H1 (cell line): Measurements from ENCODE around the gene WRAP73. TPM values are rescaled to one million over a fixed set of nuclear protein-coding genes. Genes with fewer than 3 reads are reported as not detected.
A peak's percentile ranks its signal among the peaks of the same experiment; 100 is the strongest.

Experiments
- CTCF ChIA-PET: fragments of 300-600 bp; sonication (Branson Sonifier 250); formaldehyde crosslinking; loops from one replicate; lab custom pipeline; 2021; ENCODE audit not compliant: partially characterized antibody; lab: Charles Lee
- POLR2A ChIA-PET: fragments of 300-600 bp; sonication (Branson Sonifier 250); formaldehyde crosslinking; loops from one replicate; lab custom pipeline; 2021; ENCODE audit warnings: inconsistent platforms; ENCODE audit not compliant: partially characterized antibody; lab: Charles Lee
- DNase-seq, 2 experiments: peaks; one replicate each; pipeline versions ENCODE4 v3.0.0 to v3.0.0-alpha.2; 2010 to 2022; ENCODE audit warnings: low spot score in 2 of 2, low read depth in 1 of 2, mixed read lengths in 1 of 2
- FAIRE-seq: peaks from 2 replicates; lab custom pipeline; 2011; peaks lifted over from hg19 to GRCh38; lab: Jason Lieb, UNC
- H2AFZ ChIP-seq: 2 replicates; pipeline ENCODE4 v1.8.1; 2012; ENCODE audit warnings: low read length, inconsistent platforms
- H2AK5ac ChIP-seq: 2 replicates; pipeline ENCODE4 v1.6.1; 2013; ENCODE audit warnings: low read depth, low read length
- H2BK120ac ChIP-seq: replicated peaks from 2 replicates; pipeline ENCODE3; 2013; ENCODE audit warnings: low read depth, low read length, inconsistent platforms
- H2BK12ac ChIP-seq: 2 replicates; pipeline ENCODE4 v1.6.1; 2013; ENCODE audit warnings: low read depth, low read length
- H2BK15ac ChIP-seq: 2 replicates; pipeline ENCODE4 v1.6.1; 2013; ENCODE audit warnings: low read length
- H2BK20ac ChIP-seq: 2 replicates; pipeline ENCODE4 v1.6.1; 2013; ENCODE audit warnings: low read length
- H2BK5ac ChIP-seq: 2 replicates; pipeline ENCODE4 v1.6.1; 2013; ENCODE audit warnings: low read depth, low read length
- H3K14ac ChIP-seq: 2 replicates; pipeline ENCODE4 v1.6.1; 2013; ENCODE audit warnings: inconsistent platforms; ENCODE audit not compliant: insufficient read length
- H3K18ac ChIP-seq: 2 replicates; pipeline ENCODE4 v1.6.1; 2013; ENCODE audit warnings: low read length; ENCODE audit errors: extremely low read depth
- H3K23ac ChIP-seq: 2 replicates; pipeline ENCODE4 v1.6.1; 2013; ENCODE audit warnings: inconsistent platforms; ENCODE audit not compliant: insufficient read length
- H3K23me2 ChIP-seq: 2 replicates; pipeline ENCODE4 v1.6.1; 2013; ENCODE audit warnings: low read depth, low read length
- H3K27ac ChIP-seq: 2 replicates; pipeline ENCODE4 v1.6.1; 2011; ENCODE audit warnings: low read depth, low read length, inconsistent platforms
- H3K27me3 ChIP-seq, 4 experiments: replicated peaks in 1 of 4; 1 replicate in 1 of 4; 2 replicates in 3 of 4; pipeline versions ENCODE4 v1.6.1 to v1.8.1; 2011 to 2013; ENCODE audit warnings: low read length in 3 of 4, mild to moderate bottlenecking in 3 of 4, inconsistent platforms in 2 of 4, mixed read lengths in 2 of 4, moderate library complexity in 1 of 4; ENCODE audit not compliant: control insufficient read depth in 3 of 4, insufficient read depth in 3 of 4; ENCODE audit errors: extremely low read depth in 1 of 4
- H3K36me3 ChIP-seq, 4 experiments: 2 replicates each; pipeline versions ENCODE4 v1.6.1 to v1.8.1; 2011 to 2013; ENCODE audit warnings: mild to moderate bottlenecking in 4 of 4, low read length in 3 of 4, moderate library complexity in 2 of 4, control low read depth in 1 of 4, inconsistent platforms in 1 of 4; ENCODE audit not compliant: insufficient read depth in 4 of 4, control insufficient read depth in 2 of 4
- H3K4ac ChIP-seq: replicated peaks from 2 replicates; pipeline ENCODE3; 2013; ENCODE audit warnings: low read length, low read depth, mixed read lengths, inconsistent platforms; ENCODE audit not compliant: insufficient read length
- H3K4me1 ChIP-seq, 4 experiments: replicated peaks in 1 of 4; 1 replicate in 1 of 4; 2 replicates in 3 of 4; pipeline versions ENCODE4 v1.6.1 to v1.8.1; 2011 to 2013; ENCODE audit warnings: low read length in 3 of 4, inconsistent platforms in 2 of 4, mixed read lengths in 1 of 4; ENCODE audit not compliant: insufficient read depth in 4 of 4, control insufficient read depth in 3 of 4
- H3K4me2 ChIP-seq, 2 experiments: 2 replicates each; pipeline versions ENCODE4 v1.6.1 to v1.8.1; 2011 to 2013; ENCODE audit warnings: low read depth in 2 of 2, low read length in 2 of 2, control low read depth in 1 of 2, inconsistent platforms in 1 of 2, mild to moderate bottlenecking in 1 of 2; ENCODE audit not compliant: insufficient read depth in 1 of 2
- H3K4me3 ChIP-seq, 4 experiments: fragments of 200-600, 300-600 bp in 1 of 4; sonication (generic), shearing (Covaris generic), sonication (Bioruptor Twin) in 1 of 4; 2 replicates each; pipeline versions ENCODE4 v1.5.1 to v1.8.1; 2011 to 2016; ENCODE audit warnings: low read length in 4 of 4, low read depth in 3 of 4, control low read depth in 2 of 4, inconsistent platforms in 2 of 4, mild to moderate bottlenecking in 2 of 4, mixed read lengths in 1 of 4, moderate library complexity in 1 of 4; ENCODE audit not compliant: insufficient read depth in 2 of 4; ENCODE audit errors: extremely low read depth in 1 of 4
- H3K56ac ChIP-seq: replicated peaks from 2 replicates; pipeline ENCODE3; 2013; ENCODE audit warnings: low read depth, mild to moderate bottlenecking, mixed read lengths, low read length, inconsistent platforms; ENCODE audit not compliant: insufficient read length
- H3K79me1 ChIP-seq: 2 replicates; pipeline ENCODE4 v1.6.1; 2013; ENCODE audit warnings: low read depth, low read length, control low read depth
- H3K79me2 ChIP-seq, 2 experiments: 2 replicates each; pipeline versions ENCODE4 v1.6.1 to v1.8.1; 2012 to 2013; ENCODE audit warnings: low read length in 2 of 2, mild to moderate bottlenecking in 2 of 2, inconsistent platforms in 1 of 2; ENCODE audit not compliant: insufficient read depth in 2 of 2, control insufficient read depth in 1 of 2
- H3K9ac ChIP-seq, 4 experiments: replicated peaks in 1 of 4; 1 replicate in 1 of 4; 2 replicates in 3 of 4; pipeline versions ENCODE4 v1.6.1 to v1.8.1; 2011 to 2013; ENCODE audit warnings: low read depth in 3 of 4, low read length in 3 of 4, control low read depth in 2 of 4, mild to moderate bottlenecking in 2 of 4, moderate library complexity in 2 of 4, inconsistent platforms in 1 of 4; ENCODE audit errors: extremely low read depth in 1 of 4
- H3K9me3 ChIP-seq, 2 experiments: 2 replicates each; pipeline versions ENCODE4 v1.6.1 to v1.8.1; 2012 to 2013; ENCODE audit warnings: mild to moderate bottlenecking in 2 of 2, moderate library complexity in 2 of 2, control low read depth in 1 of 2, inconsistent platforms in 1 of 2, low read depth in 1 of 2, low read length in 1 of 2, mixed read lengths in 1 of 2; ENCODE audit not compliant: insufficient read depth in 2 of 2
- H4K20me1 ChIP-seq, 2 experiments: replicated peaks in 1 of 2; 2 replicates each; pipeline versions ENCODE3 to v1.8.1; 2011 to 2013; ENCODE audit warnings: inconsistent platforms in 2 of 2, low read length in 2 of 2, mild to moderate bottlenecking in 1 of 2; ENCODE audit not compliant: insufficient read depth in 2 of 2, control insufficient read depth in 1 of 2
- H4K5ac ChIP-seq: 2 replicates; pipeline ENCODE4 v1.6.1; 2013; ENCODE audit warnings: low read length, low read depth, mixed read lengths, inconsistent platforms; ENCODE audit not compliant: insufficient read length
- H4K8ac ChIP-seq: 2 replicates; pipeline ENCODE4 v1.8.0; 2013; ENCODE audit warnings: mild to moderate bottlenecking, moderate library complexity, low read length, inconsistent platforms; ENCODE audit not compliant: insufficient read depth; ENCODE audit errors: extremely low read depth
- H4K91ac ChIP-seq: replicated peaks from 2 replicates; pipeline ENCODE3; 2013; ENCODE audit warnings: low read length, mixed read lengths, inconsistent platforms; ENCODE audit not compliant: insufficient read length
- SIN3A ChIP-seq, 2 experiments: IDR thresholded peaks in 1 of 2; conservative IDR thresholded peaks in 1 of 2; 2 replicates each; pipeline ENCODE4 v1.6.1; 2011 to 2012; ENCODE audit warnings: low read length in 2 of 2, improper control_type of control experiment in 1 of 2, low read depth in 1 of 2, mild to moderate bottlenecking in 1 of 2
- whole genome bisulfite sequencing, 2 experiments: shearing (Covaris generic) in 1 of 2; methylation state at CpG; one replicate each; pipeline versions ENCODE4 v1.1.6 to v1.1.7; 2013 to 2015; ENCODE audit warnings: low lambda C conversion rate in 2 of 2, mixed read lengths in 2 of 2, inconsistent platforms in 1 of 2, low coverage in 1 of 2, missing lambda C conversion rate in 1 of 2; ENCODE audit not compliant: insufficient replicate concordance in 2 of 2, insufficient coverage in 1 of 2, insufficient read length in 1 of 2; ENCODE audit errors: extremely low coverage in 1 of 2, missing lambda C conversion rate in 1 of 2; 5-methylcytosine and 5-hydroxymethylcytosine counted together
- polyA plus RNA-seq, 7 experiments: library from polyadenylated mRNA; depleted of rRNA in 3 of 7; stranded (reverse) in 5 of 7; unstranded in 2 of 7; fragments of >200 nt in 5 of 7; fragments of 200-250 nt in 2 of 7; gene quantifications; 1 replicate in 5 of 7; 2 replicates in 1 of 7; 4 replicates in 1 of 7; pipeline versions ENCODE4 v1.2.1 to v1.2.3, GENCODE V29; 2011 to 2013; ENCODE audit warnings: missing spikeins in 2 of 7, mixed read lengths in 2 of 7
- total RNA-seq: library from RNA; stranded (reverse); fragmentation: NEBNext Ultra II Directional; extraction: Animal tissue kit (Norgen Biotek cat#: 25700); gene quantifications from 2 replicates; pipeline ENCODE4 v1.2.1, GENCODE V29; 2021

WRAP73 gene
- total and polyA plus RNA-seq, 2 of the 8 experiments (the other 6 are each of a cell fraction or from before 2014, with no cell fraction given) = 30.3 to 50.7 TPM

GRCh38 chr1:3677484-3677883 lies 27.6 kb upstream of the WRAP73 start:
- Histone ChIP-seq H3K79me1 (no peaks in the 10 kb centered on the region), H3K27ac (no peak overlapping the region), H3K9ac (no peak overlapping the region), H3K56ac (no peak overlapping the region), H3K18ac (no peak overlapping the region), H3K14ac (no peak overlapping the region), H4K8ac (no peak overlapping the region), H4K20me1 (no peaks in the 10 kb centered on the region), H3K23ac (no peak overlapping the region), H3K9me3 (no peaks in the 10 kb centered on the region), H3K4me3 (no peak overlapping the region), H3K79me2 (no peaks in the 10 kb centered on the region), H2BK15ac (no peak overlapping the region), H3K4me1 (peaks cover 0 to 27% (median 17%) of the 10 kb centered on the region in 4 experiments; a peak in 6 of 7 replicates), H2BK120ac (no peak overlapping the region), H3K4ac (no peak overlapping the region), H3K4me2 (no peak overlapping the region), H3K27me3 (no peaks in the 10 kb centered on the region), H3K23me2 (peaks cover 4% of the 10 kb centered on the region; the same call in 1 of the 2 replicates), H2BK12ac (peak overlapping the region; percentile 17; the same call in 1 of the 2 replicates), H3K36me3 (no peaks in the 10 kb centered on the region), H2BK5ac (no peak overlapping the region), H2AFZ (no peak overlapping the region), H2BK20ac (no peak overlapping the region), H4K5ac (no peak overlapping the region), H4K91ac (no peak overlapping the region), H2AK5ac (0 out of 2 replicates have a peak overlapping the region, but pooled peaks have one; percentile 6)
- ChIA-PET POLR2A (interaction anchor here (0.9 kb wide), 1 partner anchor 51 kb away, joined by 4 read pairs; no protein-coding TSS in a partner anchor), CTCF (interaction anchor here (0.6 to 2.4 kb wide), 9 partner anchors 9 to 111 kb away, joined by 3 to 9 read pairs (median 4); no protein-coding TSS in a partner anchor)
- FAIRE-seq (no peak), DNase-seq (no peak)
- 75% methylated on average over 5 of the region's 5 CpGs; no CpG with 5 or more reads in 1 of the 2 experiments for WGBS, 2 experiments
- TF ChIP-seq SIN3A (conservative IDR thresholded peaks at IDR 0.05 in 1 of 2, IDR thresholded peaks at IDR 0.05 in 1 of 2; ENCODE audit: low read depth in 1 of 2, low read length in 2 of 2) = no peak
